ENCODE measurements around the gene PGBD1.

GRCh38 chr6:28349344-28349891, 68.0 kb downstream of the PGBD1 start:
- TF ChIP-seq CTCF (IDR thresholded peaks at IDR 0.05; ENCODE audit: low read depth, low read length), result no peak
- no peak for TF ChIP-seq POLR2A (IDR thresholded peaks at IDR 0.05; ENCODE audit: extremely low read depth, insufficient read length)
- TF ChIP-seq MYC (IDR thresholded peaks at IDR 0.05; ENCODE audit: low read depth, low read length), result no peak
- TF ChIP-seq MAX (IDR thresholded peaks at IDR 0.05; ENCODE audit: low read depth, low read length), result no peak
